ENCODE results near the gene ITIH1. TPM values are rescaled to one million over a fixed set of nuclear protein-coding genes. Genes with fewer than 3 reads are reported as not detected.

The ITIH1 gene
- polyA plus RNA-seq, 1 donor from 2014 or later = not detected

GRCh38 chr3:52827441-52827840 is 50.0 kb downstream of the ITIH1 start:
- TF ChIP-seq MXI1 (conservative IDR thresholded peaks at IDR 0.05; ENCODE audit: poor library complexity, severe bottlenecking) (no peak), SMC3 (conservative IDR thresholded peaks at IDR 0.05; ENCODE audit: poor library complexity) (no peak), POLR2AphosphoS5 (IDR thresholded peaks at IDR 0.05) (no peak), TAF1 (IDR thresholded peaks at IDR 0.05; ENCODE audit: low read depth) (no peak), REST (IDR thresholded peaks at IDR 0.05; ENCODE audit: borderline replicate concordance) (no peak), EP300 (conservative IDR thresholded peaks at IDR 0.05; ENCODE audit: poor library complexity, severe bottlenecking) (no peak), RAD21 (conservative IDR thresholded peaks at IDR 0.05) (no peak), EZH2 (IDR thresholded peaks at IDR 0.05; ENCODE audit: borderline replicate concordance, insufficient read depth, low read length, poor library complexity, severe bottlenecking) (no peak), CTCF (IDR thresholded peaks at IDR 0.05; ENCODE audit: poor library complexity, severe bottlenecking) (no peak)
- H3K9ac ChIP-seq (ENCODE audit: low read length) = no peak overlapping the region
- H4K20me1 ChIP-seq (ENCODE audit: insufficient read depth) = no peaks in the 10 kb centered on the region
- no peak overlapping the region for H3K4me2 ChIP-seq (ENCODE audit: low read length)
- no peaks in the 10 kb centered on the region for H3K36me3 ChIP-seq (ENCODE audit: insufficient read depth, low read length)
- no peaks in the 10 kb centered on the region for H3K79me2 ChIP-seq (replicated peaks; ENCODE audit: insufficient read depth, low read length)
- H3K27ac ChIP-seq (ENCODE audit: low read length) = no peak overlapping the region
- no peaks in the 10 kb centered on the region for H3K27me3 ChIP-seq (ENCODE audit: insufficient read depth, low read depth, low read length)
- H2AFZ ChIP-seq (ENCODE audit: low read depth, low read length) = no peak overlapping the region
- no peaks in the 10 kb centered on the region for H3F3A ChIP-seq (ENCODE audit: insufficient read depth, low read length, poor library complexity, severe bottlenecking)
- no peak overlapping the region for H3K4me3 ChIP-seq (ENCODE audit: low read length)
- no peaks in the 10 kb centered on the region for H3K9me3 ChIP-seq (ENCODE audit: low read length)
- no peaks in the 10 kb centered on the region for H3K9me2 ChIP-seq (ENCODE audit: insufficient read depth, low read length)

- no peaks in the 10 kb centered on the region for H3K79me2 ChIP-seq (replicated peaks; ENCODE audit: insufficient read depth, low read length)
- no peak overlapping the region for H3K4me3 ChIP-seq (ENCODE audit: low read length)
- no peak overlapping the region for H3K4me2 ChIP-seq (ENCODE audit: low read length)
- no peaks in the 10 kb centered on the region for H4K20me1 ChIP-seq (ENCODE audit: insufficient read depth)
- no peaks in the 10 kb centered on the region for H3K27me3 ChIP-seq (ENCODE audit: insufficient read depth, low read depth, low read length)
- no peaks in the 10 kb centered on the region for H3K9me2 ChIP-seq (ENCODE audit: insufficient read depth, low read length)
- TF ChIP-seq MXI1 (conservative IDR thresholded peaks at IDR 0.05; ENCODE audit: poor library complexity, severe bottlenecking) = no peak
- TF ChIP-seq RAD21 (conservative IDR thresholded peaks at IDR 0.05) = no peak
- TF ChIP-seq EP300 (conservative IDR thresholded peaks at IDR 0.05; ENCODE audit: poor library complexity, severe bottlenecking) = no peak
- no peak for TF ChIP-seq TAF1 (IDR thresholded peaks at IDR 0.05; ENCODE audit: low read depth)
- TF ChIP-seq SMC3 (conservative IDR thresholded peaks at IDR 0.05; ENCODE audit: poor library complexity) = no peak
- TF ChIP-seq EZH2 (IDR thresholded peaks at IDR 0.05; ENCODE audit: borderline replicate concordance, insufficient read depth, low read length, poor library complexity, severe bottlenecking) = no peak
- TF ChIP-seq CTCF (IDR thresholded peaks at IDR 0.05; ENCODE audit: poor library complexity, severe bottlenecking) = no peak
- TF ChIP-seq REST (IDR thresholded peaks at IDR 0.05; ENCODE audit: borderline replicate concordance) = no peak
- no peak for TF ChIP-seq POLR2AphosphoS5 (IDR thresholded peaks at IDR 0.05)
- no peak overlapping the region for H3K9ac ChIP-seq (ENCODE audit: low read length)
- no peaks in the 10 kb centered on the region for H3F3A ChIP-seq (ENCODE audit: insufficient read depth, low read length, poor library complexity, severe bottlenecking)
- H3K27ac ChIP-seq (ENCODE audit: low read length) = no peak overlapping the region
- H2AFZ ChIP-seq (ENCODE audit: low read depth, low read length) = no peak overlapping the region
- H3K9me3 ChIP-seq (ENCODE audit: low read length) = no peaks in the 10 kb centered on the region
- peaks cover 2% of the 10 kb centered on the region for H3K36me3 ChIP-seq (ENCODE audit: insufficient read depth, low read length)
Measured at GRCh38 chr3:52827866-52828376, 50.5 kb downstream of the ITIH1 start.
